A549 (cell line): Measurements from ENCODE around the gene ASPSCR1. TPM values are rescaled to one million over a fixed set of nuclear protein-coding genes. Genes with fewer than 3 reads are reported as not detected.

Experiments
- ATAC-seq, 2 experiments: fragments of 200-7000 bp in 1 of 2; fragments of >200 bp in 1 of 2; cut with Nextera tagmentation in 1 of 2; cut with Tn5 transposase in 1 of 2; 3 replicates each; pipeline versions ENCODE4 v1.8.0 to v1.9.1; 2018 to 2020; ENCODE audit warnings: mild to moderate bottlenecking in 1 of 2, moderate library complexity in 1 of 2
- CTCF ChIA-PET: fragments of 300-600 bp; sonication (Branson Sonifier 250); formaldehyde crosslinking; extraction: SDS; loops from one replicate; lab custom pipeline; 2021; ENCODE audit warnings: antibody characterized with exemption, inconsistent platforms; lab: Yijun Ruan, JAX
- POLR2A ChIA-PET: fragments of 350-600 bp; formaldehyde crosslinking; extraction: SDS; loops from one replicate; lab custom pipeline; 2021; ENCODE audit warnings: antibody characterized with exemption, inconsistent platforms; lab: Yijun Ruan, JAX
- DNase-seq, 2 experiments: peaks; one replicate each; pipeline versions ENCODE4 v3.0.0 to v3.0.0-alpha.2; 2011 to 2016; ENCODE audit warnings: low read depth in 1 of 2, low spot score in 1 of 2
- FAIRE-seq: peaks from 2 replicates; lab custom pipeline; 2011; peaks lifted over from hg19 to GRCh38; lab: Jason Lieb, UNC
- H3K27ac ChIP-seq, 2 experiments: fragments of >200 bp; sonication (Bioruptor Twin); formaldehyde crosslinking; 3 replicates each; pipeline ENCODE4 v1.5.1; 2016 to 2017
- H3K4me1 ChIP-seq: fragments of >200 bp; sonication (Bioruptor Twin); formaldehyde crosslinking; 3 replicates; pipeline ENCODE4 v1.6.1; 2016
- H3K4me2 ChIP-seq: fragments of >200 bp; sonication (Bioruptor Twin); formaldehyde crosslinking; 3 replicates; pipeline ENCODE4 v1.6.1; 2016
- H3K4me3 ChIP-seq: fragments of >200 bp; sonication (Bioruptor Twin); formaldehyde crosslinking; 3 replicates; pipeline ENCODE4 v1.5.1; 2016
- H3K9me3 ChIP-seq: fragments of >200 bp; sonication (Bioruptor Twin); formaldehyde crosslinking; 3 replicates; pipeline ENCODE4 v1.6.1; 2016
- ATOH8 ChIP-seq: fragments of 250-450 bp; sonication (Bioruptor Pico); IDR thresholded peaks from 2 replicates; pipeline ENCODE4 v1.5.0; 2020; ENCODE audit warnings: low read depth, mild to moderate bottlenecking, moderate library complexity
- BHLHE40 ChIP-seq: IDR thresholded peaks from 2 replicates; pipeline ENCODE4 v1.6.1; 2012; ENCODE audit warnings: low read depth, low read length, inconsistent platforms
- CBX2 ChIP-seq: fragments of 200-600 bp; sonication (generic); IDR thresholded peaks from 2 replicates; pipeline ENCODE4 v1.6.1; 2016; ENCODE audit warnings: low read depth, mild to moderate bottlenecking, borderline replicate concordance
- CBX8 ChIP-seq: fragments of 200-600 bp; sonication (generic); IDR thresholded peaks from 2 replicates; pipeline ENCODE4 v1.6.1; 2016
- CHD2 ChIP-seq: fragments of 150-350 bp; IDR thresholded peaks from 2 replicates; pipeline ENCODE4 v1.6.1; 2014; ENCODE audit warnings: low read length; ENCODE audit not compliant: partially characterized antibody
- CHD4 ChIP-seq: fragments of 200-600 bp; sonication (generic); IDR thresholded peaks from 2 replicates; pipeline ENCODE4 v1.6.1; 2016; ENCODE audit warnings: antibody characterized with exemption, mild to moderate bottlenecking, borderline replicate concordance
- EHF ChIP-seq: fragments of 250-450 bp; sonication (Bioruptor Pico); IDR thresholded peaks from 2 replicates; pipeline ENCODE4 v1.5.0; 2020; ENCODE audit warnings: mild to moderate bottlenecking
- EHMT2 ChIP-seq: fragments of 200-600 bp; sonication (generic); IDR thresholded peaks from 2 replicates; pipeline ENCODE4 v1.6.1; 2016; ENCODE audit warnings: antibody characterized with exemption, low read depth, mild to moderate bottlenecking, moderate library complexity
- ELK1 ChIP-seq: fragments of 150-350 bp; IDR thresholded peaks from 2 replicates; pipeline ENCODE4 v1.6.1; 2014; ENCODE audit warnings: low read depth, mild to moderate bottlenecking, low read length
- EP300 ChIP-seq, 2 experiments: fragments of >200 bp; sonication (Bioruptor Twin); formaldehyde crosslinking; IDR thresholded peaks; 2 replicates in 1 of 2; 3 replicates in 1 of 2; pipeline ENCODE4 v1.6.1; 2016 to 2017
- HDAC2 ChIP-seq: fragments of 200-600 bp; sonication (generic); IDR thresholded peaks from 2 replicates; pipeline ENCODE4 v1.6.1; 2016
- HEYL ChIP-seq: fragments of 250-450 bp; sonication (Bioruptor Pico); IDR thresholded peaks from 2 replicates; pipeline ENCODE4 v1.8.0; 2021; ENCODE audit warnings: mild to moderate bottlenecking, moderate library complexity
- HOXA7 ChIP-seq: fragments of 250-450 bp; sonication (Bioruptor Pico); IDR thresholded peaks from 2 replicates; pipeline ENCODE4 v1.5.0; 2020; ENCODE audit warnings: mild to moderate bottlenecking, moderate library complexity
- HOXB5 ChIP-seq: fragments of 250-450 bp; sonication (Bioruptor Pico); IDR thresholded peaks from 2 replicates; pipeline ENCODE4 v1.5.0; 2020; ENCODE audit warnings: mild to moderate bottlenecking, moderate library complexity
- JUN ChIP-seq, 2 experiments: fragments of >200 bp; sonication (Bioruptor Twin); formaldehyde crosslinking; IDR thresholded peaks; 2 replicates in 1 of 2; 3 replicates in 1 of 2; pipeline ENCODE4 v1.6.1; 2016 to 2017
- KDM5A ChIP-seq: fragments of 200-600 bp; sonication (generic); IDR thresholded peaks from 2 replicates; pipeline ENCODE4 v1.6.1; 2016; ENCODE audit warnings: antibody characterized with exemption, mild to moderate bottlenecking
- MAFK ChIP-seq: fragments of 450-650 bp; IDR thresholded peaks from 2 replicates; pipeline ENCODE4 v1.6.1; 2014; ENCODE audit not compliant: partially characterized antibody
- MAX ChIP-seq: IDR thresholded peaks from 2 replicates; pipeline ENCODE4 v1.6.1; 2012
- POLR2A ChIP-seq: IDR thresholded peaks from 2 replicates; pipeline ENCODE4 v1.6.1; 2012; ENCODE audit warnings: mild to moderate bottlenecking, low read length
- POLR2AphosphoS2 ChIP-seq: conservative IDR thresholded peaks from 2 replicates; pipeline ENCODE4 v1.6.1; 2012; ENCODE audit warnings: low read length, improper control_type of control experiment, inconsistent platforms
- RNF2 ChIP-seq: fragments of 200-600 bp; sonication (generic); IDR thresholded peaks from 2 replicates; pipeline ENCODE4 v1.6.1; 2016; ENCODE audit warnings: low read depth, mild to moderate bottlenecking, antibody characterized with exemption, moderate library complexity, borderline replicate concordance
- TFCP2L1 ChIP-seq: fragments of 250-450 bp; sonication (Bioruptor Pico); IDR thresholded peaks from 2 replicates; pipeline ENCODE4 v1.5.0; 2021; ENCODE audit warnings: mild to moderate bottlenecking
- TP53 ChIP-seq: fragments of 250-450 bp; sonication (Bioruptor Pico); IDR thresholded peaks from 2 replicates; pipeline ENCODE4 v1.5.0; 2021; ENCODE audit warnings: mild to moderate bottlenecking, moderate library complexity
- ZFP36 ChIP-seq: fragments of 450-650 bp; IDR thresholded peaks from 2 replicates; pipeline ENCODE4 v1.6.1; 2014; ENCODE audit warnings: borderline replicate concordance; ENCODE audit not compliant: partially characterized antibody
- ZNF302 ChIP-seq: fragments of 250-450 bp; sonication (Bioruptor Pico); IDR thresholded peaks from 2 replicates; pipeline ENCODE4 v1.9.0; 2021; ENCODE audit warnings: inconsistent platforms, mild to moderate bottlenecking, moderate library complexity
- WGBS: methylation state at CpG from one replicate; pipeline ENCODE4 v1.1.6; 2017; ENCODE audit errors: missing lambda C conversion rate; 5-methylcytosine and 5-hydroxymethylcytosine counted together
- polyA plus RNA-seq, 4 experiments: library from polyadenylated mRNA; depleted of rRNA in 3 of 4; stranded (reverse); fragments of >200 nt; fragmentation: RNase III in 1 of 4; extraction: RNeasy Plus Mini Kit Qiagen cat#74134 plus additional on column Dnase treatment in 1 of 4; gene quantifications; 2 replicates in 3 of 4; 3 replicates in 1 of 4; pipeline ENCODE4 v1.2.3, GENCODE V29; 2011 to 2017
- TF ChIP-seq, protein P1 (sequence below): fragments of 200-600 bp; sonication (generic); IDR thresholded peaks from 2 replicates; pipeline ENCODE4 v1.6.1; 2016; ENCODE audit warnings: antibody characterized with exemption, mild to moderate bottlenecking, moderate library complexity
- TF ChIP-seq, protein P2 (sequence below): IDR thresholded peaks from 2 replicates; pipeline ENCODE4 v1.6.1; 2012

Gene ASPSCR1
- polyA plus RNA-seq, 2 of the 4 experiments (the other 2 are of a cell fraction), result 12.3 to 25.7 TPM

DNA sequence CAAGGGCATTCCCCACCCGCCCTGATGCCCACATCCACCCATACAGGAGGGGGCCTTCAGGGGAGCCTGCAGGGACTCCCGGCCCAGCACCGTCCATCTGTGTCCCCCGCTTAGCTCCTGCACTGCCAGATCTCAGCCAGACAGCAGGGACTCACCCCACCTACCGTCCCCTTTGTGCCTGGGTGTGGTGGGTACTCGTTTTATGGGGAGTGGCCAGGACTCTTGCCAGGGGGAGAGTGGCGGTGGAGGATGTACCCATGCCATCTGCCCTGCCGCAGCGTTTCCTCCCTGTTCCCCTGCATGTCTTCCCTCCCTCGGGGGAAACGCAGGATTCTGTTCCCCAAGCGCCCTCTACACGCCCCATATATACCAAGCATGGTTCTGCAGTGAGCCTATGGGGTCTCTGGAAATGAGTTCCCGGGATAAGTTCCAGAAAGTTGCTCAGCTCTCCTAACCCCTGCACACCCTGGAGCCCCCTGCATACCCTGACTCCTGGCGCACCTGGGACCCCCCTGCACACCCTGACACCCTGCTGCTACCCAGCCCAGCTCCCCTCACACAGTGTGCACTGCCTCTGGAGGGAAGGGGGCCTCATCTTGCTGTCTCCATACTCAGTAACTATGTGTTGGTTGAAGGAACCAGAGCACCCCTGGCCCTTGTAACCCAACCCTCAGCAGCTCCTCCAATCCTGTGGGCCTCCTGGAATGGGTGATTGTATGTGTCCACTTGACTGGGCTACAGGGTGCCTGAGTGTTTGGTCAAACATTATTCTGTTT, 45.7 kb upstream of the ASPSCR1 start:
- Histone ChIP-seq H3K4me3 (no peak overlapping the region), H3K9me3 (no peaks in the 10 kb centered on the region), H3K4me1 (peaks cover 21% of the 10 kb centered on the region), H3K27ac (no peak overlapping the region), H3K4me2 (no peak overlapping the region)
- 64% methylated on average over 12 of the region's 15 CpGs for WGBS
- TF ChIP-seq RNF2 (no peak), TFCP2L1 (no peak), POLR2A (0 out of 2 replicates have a peak, but pooled peaks have one; percentile 8), EHMT2 (no peak), ELK1 (no peak), HOXA7 (no peak), BHLHE40 (no peak), JUN (IDR thresholded peaks at IDR 0.05) (peak in 1 of 2 experiments; percentile 28; a peak in 1 of 5 replicates), CHD4 (no peak), POLR2AphosphoS2 (no peak), EHF (CRISPR knock-in tag) (no peak), KDM5A (no peak), ZNF302 (CRISPR knock-in tag) (no peak), CBX2 (no peak), HEYL (no peak), CHD2 (no peak), CBX8 (no peak), ZFP36 (no peak), TP53 (CRISPR knock-in tag) (no peak), ATOH8 (CRISPR knock-in tag) (no peak), HOXB5 (CRISPR knock-in tag) (no peak), HDAC2 (no peak), MAFK (no peak), MAX (no peak), EP300 (IDR thresholded peaks at IDR 0.05) (no peak)
- TF ChIP-seq, protein P1, sequence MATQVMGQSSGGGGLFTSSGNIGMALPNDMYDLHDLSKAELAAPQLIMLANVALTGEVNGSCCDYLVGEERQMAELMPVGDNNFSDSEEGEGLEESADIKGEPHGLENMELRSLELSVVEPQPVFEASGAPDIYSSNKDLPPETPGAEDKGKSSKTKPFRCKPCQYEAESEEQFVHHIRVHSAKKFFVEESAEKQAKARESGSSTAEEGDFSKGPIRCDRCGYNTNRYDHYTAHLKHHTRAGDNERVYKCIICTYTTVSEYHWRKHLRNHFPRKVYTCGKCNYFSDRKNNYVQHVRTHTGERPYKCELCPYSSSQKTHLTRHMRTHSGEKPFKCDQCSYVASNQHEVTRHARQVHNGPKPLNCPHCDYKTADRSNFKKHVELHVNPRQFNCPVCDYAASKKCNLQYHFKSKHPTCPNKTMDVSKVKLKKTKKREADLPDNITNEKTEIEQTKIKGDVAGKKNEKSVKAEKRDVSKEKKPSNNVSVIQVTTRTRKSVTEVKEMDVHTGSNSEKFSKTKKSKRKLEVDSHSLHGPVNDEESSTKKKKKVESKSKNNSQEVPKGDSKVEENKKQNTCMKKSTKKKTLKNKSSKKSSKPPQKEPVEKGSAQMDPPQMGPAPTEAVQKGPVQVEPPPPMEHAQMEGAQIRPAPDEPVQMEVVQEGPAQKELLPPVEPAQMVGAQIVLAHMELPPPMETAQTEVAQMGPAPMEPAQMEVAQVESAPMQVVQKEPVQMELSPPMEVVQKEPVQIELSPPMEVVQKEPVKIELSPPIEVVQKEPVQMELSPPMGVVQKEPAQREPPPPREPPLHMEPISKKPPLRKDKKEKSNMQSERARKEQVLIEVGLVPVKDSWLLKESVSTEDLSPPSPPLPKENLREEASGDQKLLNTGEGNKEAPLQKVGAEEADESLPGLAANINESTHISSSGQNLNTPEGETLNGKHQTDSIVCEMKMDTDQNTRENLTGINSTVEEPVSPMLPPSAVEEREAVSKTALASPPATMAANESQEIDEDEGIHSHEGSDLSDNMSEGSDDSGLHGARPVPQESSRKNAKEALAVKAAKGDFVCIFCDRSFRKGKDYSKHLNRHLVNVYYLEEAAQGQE, result no peak
- TF ChIP-seq, protein P2, sequence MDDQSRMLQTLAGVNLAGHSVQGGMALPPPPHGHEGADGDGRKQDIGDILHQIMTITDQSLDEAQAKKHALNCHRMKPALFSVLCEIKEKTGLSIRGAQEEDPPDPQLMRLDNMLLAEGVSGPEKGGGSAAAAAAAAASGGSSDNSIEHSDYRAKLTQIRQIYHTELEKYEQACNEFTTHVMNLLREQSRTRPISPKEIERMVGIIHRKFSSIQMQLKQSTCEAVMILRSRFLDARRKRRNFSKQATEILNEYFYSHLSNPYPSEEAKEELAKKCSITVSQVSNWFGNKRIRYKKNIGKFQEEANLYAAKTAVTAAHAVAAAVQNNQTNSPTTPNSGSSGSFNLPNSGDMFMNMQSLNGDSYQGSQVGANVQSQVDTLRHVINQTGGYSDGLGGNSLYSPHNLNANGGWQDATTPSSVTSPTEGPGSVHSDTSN, result peak; percentile 61; the same call in 1 of the 2 replicates
- DNase-seq (no peak), FAIRE-seq (no peak), ATAC-seq (no peak)
- ChIA-PET POLR2A (no interaction called here), CTCF (interaction anchor here (0.7 to 12.8 kb wide), 5 partner anchors 13 to 106 kb away, joined by 4 to 99 read pairs (median 5); partner anchors contain the start of genes DCXR and NOTUM)
